Hepatocyte (in vitro differentiated cells): ENCODE results near the gene KDM1B. TPM values are rescaled to one million over a fixed set of nuclear protein-coding genes. Genes with fewer than 3 reads are reported as not detected.

Source experiments
- DNase-seq: peaks from one replicate; pipeline ENCODE4 v3.0.0-alpha.2; 2016; ENCODE audit warnings: low spot score
- H2AFZ ChIP-seq: fragments of 200-600 bp; sonication (generic); 2 replicates; pipeline ENCODE4 v1.6.0; 2016; ENCODE audit warnings: antibody characterized with exemption, mild to moderate bottlenecking
- H3K27ac ChIP-seq: fragments of 200-600 bp; sonication (generic); 2 replicates; pipeline ENCODE4 v1.5.1; 2016; ENCODE audit warnings: mild to moderate bottlenecking
- H3K27me3 ChIP-seq: fragments of 200-600 bp; sonication (generic); 2 replicates; pipeline ENCODE4 v1.6.1; 2016
- H3K36me3 ChIP-seq: fragments of 200-600 bp; sonication (generic); replicated peaks from 2 replicates; pipeline ENCODE4 v1.5.1; 2016; ENCODE audit warnings: low read depth; ENCODE audit not compliant: insufficient read depth
- H3K4me1 ChIP-seq: fragments of 200-600 bp; sonication (generic); 2 replicates; pipeline ENCODE4 v1.5.1; 2016; ENCODE audit warnings: mild to moderate bottlenecking, moderate library complexity; ENCODE audit not compliant: insufficient read depth
- H3K4me2 ChIP-seq: fragments of 200-600 bp; sonication (generic); 2 replicates; pipeline ENCODE4 v1.6.0; 2016
- H3K4me3 ChIP-seq: fragments of 200-600 bp; sonication (generic); 2 replicates; pipeline ENCODE4 v1.5.1; 2016; ENCODE audit warnings: mild to moderate bottlenecking
- H3K79me2 ChIP-seq: fragments of 200-600 bp; sonication (generic); 2 replicates; pipeline ENCODE4 v1.6.0; 2017; ENCODE audit warnings: mild to moderate bottlenecking
- H3K9me2 ChIP-seq: fragments of 200-600 bp; sonication (generic); replicated peaks from 2 replicates; pipeline ENCODE4 v1.6.0; 2017; ENCODE audit warnings: mild to moderate bottlenecking; ENCODE audit not compliant: insufficient read depth
- H3K9me3 ChIP-seq: fragments of 200-600 bp; sonication (generic); 2 replicates; pipeline ENCODE4 v1.5.1; 2016; ENCODE audit warnings: low read depth, mild to moderate bottlenecking
- H4K20me1 ChIP-seq: fragments of 200-600 bp; sonication (generic); 2 replicates; pipeline ENCODE4 v1.6.0; 2016; ENCODE audit warnings: mild to moderate bottlenecking; ENCODE audit not compliant: insufficient read depth, poor library complexity, severe bottlenecking
- EZH2 ChIP-seq: fragments of 200-600 bp; sonication (generic); IDR thresholded peaks from 2 replicates; pipeline ENCODE4 v1.6.1; 2016; ENCODE audit warnings: antibody characterized with exemption, mild to moderate bottlenecking, borderline replicate concordance
- EZH2phosphoT487 ChIP-seq: fragments of 200-600 bp; sonication (generic); IDR thresholded peaks from one replicate; pipeline ENCODE4 v1.6.1; 2018; ENCODE audit warnings: antibody characterized with exemption, mild to moderate bottlenecking, low read depth, moderate library complexity; ENCODE audit not compliant: unreplicated experiment, severe bottlenecking
- WGBS: methylation state at CpG from one replicate; pipeline ENCODE4 v1.1.6; 2016; ENCODE audit warnings: low lambda C conversion rate; ENCODE audit errors: missing lambda C conversion rate; 5-methylcytosine and 5-hydroxymethylcytosine counted together
- polyA plus RNA-seq: library from polyadenylated mRNA; unstranded; fragments of >200 nt; fragmentation: Nextera tagmentation; extraction: Ambion mirVana; gene quantifications from 2 replicates; pipeline ENCODE4 v1.2.1, GENCODE V29; 2016
- total RNA-seq: library from RNA; depleted of rRNA; stranded (reverse); fragments of >200 nt; gene quantifications from 2 replicates; pipeline ENCODE4 v1.2.3, GENCODE V29; 2014
- TF ChIP-seq, protein P1 (sequence below): fragments of 200-600 bp; sonication (generic); IDR thresholded peaks from 2 replicates; pipeline ENCODE4 v1.5.1; 2016; ENCODE audit warnings: antibody characterized with exemption, mild to moderate bottlenecking; ENCODE audit not compliant: poor library complexity

Gene KDM1B
- total and polyA plus RNA-seq, 2 experiments from 2014 or later, result 5.9 to 9.1 TPM

GRCh38 chr6:18151801-18152200, 3.4 kb upstream of the KDM1B start:
- no peak for DNase-seq
- H4K20me1 ChIP-seq, result no peaks in the 10 kb centered on the region
- no peaks in the 10 kb centered on the region for H3K36me3 ChIP-seq
- H3K27me3 ChIP-seq, result no peaks in the 10 kb centered on the region
- H3K4me3 ChIP-seq, result no peak overlapping the region
- H2AFZ ChIP-seq, result no peak overlapping the region
- H3K79me2 ChIP-seq, result peaks cover 7% of the 10 kb centered on the region
- no peak overlapping the region for H3K4me2 ChIP-seq
- H3K27ac ChIP-seq, result no peak overlapping the region
- TF ChIP-seq EZH2phosphoT487, result no peak
- no peak for TF ChIP-seq EZH2
- TF ChIP-seq, protein P1, sequence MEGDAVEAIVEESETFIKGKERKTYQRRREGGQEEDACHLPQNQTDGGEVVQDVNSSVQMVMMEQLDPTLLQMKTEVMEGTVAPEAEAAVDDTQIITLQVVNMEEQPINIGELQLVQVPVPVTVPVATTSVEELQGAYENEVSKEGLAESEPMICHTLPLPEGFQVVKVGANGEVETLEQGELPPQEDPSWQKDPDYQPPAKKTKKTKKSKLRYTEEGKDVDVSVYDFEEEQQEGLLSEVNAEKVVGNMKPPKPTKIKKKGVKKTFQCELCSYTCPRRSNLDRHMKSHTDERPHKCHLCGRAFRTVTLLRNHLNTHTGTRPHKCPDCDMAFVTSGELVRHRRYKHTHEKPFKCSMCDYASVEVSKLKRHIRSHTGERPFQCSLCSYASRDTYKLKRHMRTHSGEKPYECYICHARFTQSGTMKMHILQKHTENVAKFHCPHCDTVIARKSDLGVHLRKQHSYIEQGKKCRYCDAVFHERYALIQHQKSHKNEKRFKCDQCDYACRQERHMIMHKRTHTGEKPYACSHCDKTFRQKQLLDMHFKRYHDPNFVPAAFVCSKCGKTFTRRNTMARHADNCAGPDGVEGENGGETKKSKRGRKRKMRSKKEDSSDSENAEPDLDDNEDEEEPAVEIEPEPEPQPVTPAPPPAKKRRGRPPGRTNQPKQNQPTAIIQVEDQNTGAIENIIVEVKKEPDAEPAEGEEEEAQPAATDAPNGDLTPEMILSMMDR, result no peak
- no peaks in the 10 kb centered on the region for H3K9me2 ChIP-seq
- H3K9me3 ChIP-seq, result no peaks in the 10 kb centered on the region
- peaks cover 10% of the 10 kb centered on the region for H3K4me1 ChIP-seq
- 91% methylated on average over 3 of the region's 3 CpGs for WGBS

DNA sequence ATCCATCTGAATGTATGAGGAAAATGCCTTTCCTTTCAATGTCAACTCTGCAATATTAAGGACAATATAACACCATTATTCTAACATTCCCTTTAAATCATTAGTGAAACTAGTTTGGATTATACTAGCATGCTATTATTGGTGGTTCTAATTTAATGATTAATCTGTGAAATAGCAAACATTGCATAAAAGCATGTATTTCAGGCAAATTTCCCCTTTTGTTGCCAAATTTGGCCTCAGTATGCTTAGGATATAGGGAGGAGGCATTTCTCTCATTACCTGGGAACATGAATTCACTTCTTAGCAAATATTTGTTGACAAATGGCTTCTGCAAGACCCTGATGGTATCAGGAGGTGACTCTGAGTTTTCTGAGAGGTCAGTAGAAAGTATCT, 1.9 kb upstream of the KDM1B start:
- TF ChIP-seq EZH2phosphoT487 (no peak), EZH2 (no peak)
- TF ChIP-seq, protein P1, result no peak
- Histone ChIP-seq H3K27ac (no peak overlapping the region), H3K79me2 (peaks cover 7% of the 10 kb centered on the region), H3K36me3 (no peaks in the 10 kb centered on the region), H3K9me2 (no peaks in the 10 kb centered on the region), H3K27me3 (no peaks in the 10 kb centered on the region), H2AFZ (no peak overlapping the region), H3K4me2 (peak overlapping the region; percentile 77), H3K4me1 (peaks cover 5% of the 10 kb centered on the region), H4K20me1 (no peaks in the 10 kb centered on the region), H3K9me3 (no peaks in the 10 kb centered on the region), H3K4me3 (no peak overlapping the region)
- no peak for DNase-seq

DNA sequence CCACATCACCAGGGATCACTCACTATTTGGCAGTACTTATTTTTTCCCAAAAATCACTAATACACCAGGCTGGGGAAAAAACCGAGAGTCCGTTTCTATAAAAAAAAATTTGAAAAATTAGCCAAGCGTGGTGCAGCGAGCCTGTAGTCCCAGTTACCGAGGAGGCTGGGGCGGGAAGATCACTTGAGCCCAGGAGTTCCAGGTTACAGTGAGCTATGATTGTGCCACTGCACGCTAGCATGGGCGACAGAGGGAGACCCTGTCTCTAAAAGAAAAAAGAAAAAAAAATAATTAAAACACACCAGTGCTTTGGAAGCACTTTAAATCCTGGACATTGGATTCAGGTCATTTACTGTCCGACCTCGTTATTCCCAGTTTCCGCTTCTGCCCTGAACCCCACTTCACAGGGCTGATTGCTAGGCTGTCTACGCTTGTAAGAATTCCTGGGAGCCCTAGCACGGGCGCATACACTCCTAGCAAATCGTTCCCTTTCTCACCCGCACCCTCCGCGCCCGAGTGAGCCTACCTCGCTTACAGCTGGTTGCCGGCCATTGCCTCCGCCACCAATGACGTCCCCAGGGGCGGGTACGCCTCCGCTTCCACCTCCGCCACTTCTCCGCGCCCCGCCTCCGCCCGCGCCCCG, 594 bp upstream of the KDM1B start, which contains the start of gene TPMT:
Gene TPMT, minus strand, starts transcription at position 571 of the 643 bp plus-strand sequence. CDS start 5,950 bp downstream, outside the sequence.
- H3K4me3 ChIP-seq, result peak within 1 kb of the TSS; percentile 56
- peak; percentile 40 for DNase-seq

More for the DNA sequence above, 594 bp upstream of the KDM1B start, which contains the start of gene TPMT:
- no peaks in the 10 kb centered on the region for H3K27me3 ChIP-seq
- peak within 1 kb of the TSS; percentile 87 for H3K4me2 ChIP-seq
- H4K20me1 ChIP-seq, result no peaks in the 10 kb centered on the region
- H3K4me1 ChIP-seq, result no peaks in the 10 kb centered on the region
- no peaks in the 10 kb centered on the region for H3K9me3 ChIP-seq
- H3K36me3 ChIP-seq, result no peaks in the 10 kb centered on the region
- H3K79me2 ChIP-seq, result peaks cover 7% of the 10 kb centered on the region
- under 1% methylated on average over 19 of the region's 34 CpGs for WGBS
- no peaks in the 10 kb centered on the region for H3K9me2 ChIP-seq
- TF ChIP-seq EZH2phosphoT487, result no peak
- TF ChIP-seq, protein P1, result no peak
- TF ChIP-seq EZH2, result no peak
- H2AFZ ChIP-seq, result peak within 1 kb of the TSS; percentile 83
- H3K27ac ChIP-seq, result peak within 1 kb of the TSS; percentile 91
